ENCODE data around the gene CCDC170.

GRCh38 chr6:151539506-151540268 is 45.9 kb downstream of the CCDC170 start:
- TF ChIP-seq YY1 (IDR thresholded peaks at IDR 0.05; ENCODE audit: insufficient read depth, insufficient read length) (no peak), SUZ12 (IDR thresholded peaks at IDR 0.05; ENCODE audit: extremely low read depth, insufficient read depth, insufficient read length) (no peak), ZNF274 (IDR thresholded peaks at IDR 0.05; ENCODE audit: low read depth, low read length) (no peak)

Measured in NT2/D1 (cell line).